ENCODE results near the gene SCARF2.

Gene SCARF2

DNA sequence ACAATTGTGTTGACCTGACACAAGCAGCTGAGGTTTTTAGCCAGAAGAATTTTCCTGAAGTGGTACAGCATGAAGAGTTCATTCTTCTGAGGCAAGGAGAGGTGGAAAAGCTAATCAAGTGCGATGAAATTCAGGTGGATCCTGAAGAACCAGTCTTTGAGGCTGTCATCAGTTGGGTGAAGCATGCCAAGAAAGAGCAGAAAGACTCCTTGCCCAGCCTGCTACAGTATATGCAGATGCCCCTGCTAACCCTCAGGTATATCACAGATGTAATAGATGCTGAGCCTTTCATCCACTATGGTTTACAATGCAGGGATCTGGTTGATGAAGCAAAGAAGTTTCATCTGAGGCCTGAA is 12.9 kb upstream of the SCARF2 start:
- H3K4me1 ChIP-seq (ENCODE audit: insufficient read depth, poor library complexity, severe bottlenecking): no peaks in the 10 kb centered on the region
- H3K27ac ChIP-seq (ENCODE audit: poor library complexity, severe bottlenecking): no peak overlapping the region
- ATAC-seq (ENCODE audit: low read depth): no peak
- no peaks in the 10 kb centered on the region for H3K27me3 ChIP-seq (ENCODE audit: insufficient read depth, poor library complexity, severe bottlenecking)
- DNase-seq (ENCODE audit: low spot score): no peak
- H3K4me3 ChIP-seq (ENCODE audit: severe bottlenecking): no peak overlapping the region
- H3K9me3 ChIP-seq (ENCODE audit: severe bottlenecking): peaks cover 7% of the 10 kb centered on the region
- H3K36me3 ChIP-seq (ENCODE audit: low read depth): no peaks in the 10 kb centered on the region
- TF ChIP-seq, protein P1, sequence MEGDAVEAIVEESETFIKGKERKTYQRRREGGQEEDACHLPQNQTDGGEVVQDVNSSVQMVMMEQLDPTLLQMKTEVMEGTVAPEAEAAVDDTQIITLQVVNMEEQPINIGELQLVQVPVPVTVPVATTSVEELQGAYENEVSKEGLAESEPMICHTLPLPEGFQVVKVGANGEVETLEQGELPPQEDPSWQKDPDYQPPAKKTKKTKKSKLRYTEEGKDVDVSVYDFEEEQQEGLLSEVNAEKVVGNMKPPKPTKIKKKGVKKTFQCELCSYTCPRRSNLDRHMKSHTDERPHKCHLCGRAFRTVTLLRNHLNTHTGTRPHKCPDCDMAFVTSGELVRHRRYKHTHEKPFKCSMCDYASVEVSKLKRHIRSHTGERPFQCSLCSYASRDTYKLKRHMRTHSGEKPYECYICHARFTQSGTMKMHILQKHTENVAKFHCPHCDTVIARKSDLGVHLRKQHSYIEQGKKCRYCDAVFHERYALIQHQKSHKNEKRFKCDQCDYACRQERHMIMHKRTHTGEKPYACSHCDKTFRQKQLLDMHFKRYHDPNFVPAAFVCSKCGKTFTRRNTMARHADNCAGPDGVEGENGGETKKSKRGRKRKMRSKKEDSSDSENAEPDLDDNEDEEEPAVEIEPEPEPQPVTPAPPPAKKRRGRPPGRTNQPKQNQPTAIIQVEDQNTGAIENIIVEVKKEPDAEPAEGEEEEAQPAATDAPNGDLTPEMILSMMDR (IDR thresholded peaks at IDR 0.05; ENCODE audit: poor library complexity, severe bottlenecking): no peak

DNA sequence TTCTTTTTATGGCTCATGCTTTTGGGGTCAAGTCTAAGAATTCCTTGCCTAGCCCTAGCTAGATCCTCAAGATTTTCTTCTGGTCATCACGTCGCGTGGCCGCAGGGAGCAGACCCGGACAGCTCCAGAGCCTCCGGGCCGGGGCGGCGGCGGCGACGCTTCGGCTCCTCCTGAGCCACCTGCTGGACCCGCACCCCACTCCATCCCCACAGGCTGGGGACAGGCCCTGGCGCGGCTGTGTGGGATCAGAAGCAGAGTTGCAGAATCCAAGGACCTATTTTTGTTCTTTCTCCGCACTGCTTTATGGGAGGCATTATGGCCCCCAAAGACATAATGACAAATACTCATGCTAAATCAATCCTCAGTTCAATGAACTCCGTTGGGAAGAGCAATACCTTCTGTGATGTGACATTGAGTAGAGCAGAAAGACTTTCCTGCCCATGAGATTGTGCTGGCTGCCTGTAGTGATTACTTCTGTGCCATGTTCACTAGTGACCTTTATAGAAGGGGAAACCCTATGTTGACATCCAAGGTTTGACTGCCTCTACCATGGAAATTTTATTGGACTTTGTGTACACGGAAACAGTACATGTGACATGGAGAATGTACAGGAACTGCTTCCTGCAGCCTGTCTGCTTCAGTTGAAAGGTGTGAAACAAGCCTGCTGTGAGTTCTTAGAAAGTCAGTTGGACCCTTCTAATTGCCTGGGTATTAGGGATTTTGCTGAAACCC is 12.4 kb upstream of the SCARF2 start:
- no peaks in the 10 kb centered on the region for H3K36me3 ChIP-seq (ENCODE audit: low read depth)
- DNase-seq (ENCODE audit: low spot score) (no peak), ATAC-seq (ENCODE audit: low read depth) (no peak)
- H3K9me3 ChIP-seq (ENCODE audit: severe bottlenecking): peaks cover 7% of the 10 kb centered on the region
- no peaks in the 10 kb centered on the region for H3K4me1 ChIP-seq (ENCODE audit: insufficient read depth, poor library complexity, severe bottlenecking)
- H3K27me3 ChIP-seq (ENCODE audit: insufficient read depth, poor library complexity, severe bottlenecking): no peaks in the 10 kb centered on the region
- no peak overlapping the region for H3K27ac ChIP-seq (ENCODE audit: poor library complexity, severe bottlenecking)
- TF ChIP-seq, protein P1 (IDR thresholded peaks at IDR 0.05; ENCODE audit: poor library complexity, severe bottlenecking): no peak
- H3K4me3 ChIP-seq (ENCODE audit: severe bottlenecking): no peak overlapping the region

DNA sequence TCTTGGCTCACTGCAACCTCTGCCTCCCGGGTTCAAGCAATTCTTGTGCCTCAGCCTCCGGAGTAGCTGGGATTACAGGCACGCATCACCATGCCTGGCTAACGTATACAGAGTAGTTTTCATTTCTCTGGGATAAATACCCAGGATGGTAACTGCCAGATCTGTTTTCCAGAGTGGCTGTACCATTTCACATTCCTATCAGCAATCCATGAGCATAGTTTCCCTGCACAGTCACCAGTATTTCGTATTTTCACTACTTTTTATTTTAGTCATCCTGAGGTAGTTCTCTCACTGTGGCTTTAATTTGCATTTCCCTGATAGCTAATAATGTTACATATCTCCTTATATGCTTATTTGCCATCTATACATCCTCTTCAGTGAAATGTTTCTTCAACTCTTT is 11.0 kb upstream of the SCARF2 start:
- DNase-seq (ENCODE audit: low spot score) (no peak), ATAC-seq (ENCODE audit: low read depth) (no peak)
- TF ChIP-seq, protein P1 (IDR thresholded peaks at IDR 0.05; ENCODE audit: poor library complexity, severe bottlenecking): no peak
- 0 out of 2 replicates have a peak, but pooled peaks cover 6% of the 10 kb centered on the region for H3K36me3 ChIP-seq (ENCODE audit: low read depth)
- peaks cover 7% of the 10 kb centered on the region for H3K9me3 ChIP-seq (ENCODE audit: severe bottlenecking)
- no peaks in the 10 kb centered on the region for H3K4me1 ChIP-seq (ENCODE audit: insufficient read depth, poor library complexity, severe bottlenecking)
- H3K27ac ChIP-seq (ENCODE audit: poor library complexity, severe bottlenecking): no peak overlapping the region
- H3K4me3 ChIP-seq (ENCODE audit: severe bottlenecking): no peak overlapping the region
- no peaks in the 10 kb centered on the region for H3K27me3 ChIP-seq (ENCODE audit: insufficient read depth, poor library complexity, severe bottlenecking)

DNA sequence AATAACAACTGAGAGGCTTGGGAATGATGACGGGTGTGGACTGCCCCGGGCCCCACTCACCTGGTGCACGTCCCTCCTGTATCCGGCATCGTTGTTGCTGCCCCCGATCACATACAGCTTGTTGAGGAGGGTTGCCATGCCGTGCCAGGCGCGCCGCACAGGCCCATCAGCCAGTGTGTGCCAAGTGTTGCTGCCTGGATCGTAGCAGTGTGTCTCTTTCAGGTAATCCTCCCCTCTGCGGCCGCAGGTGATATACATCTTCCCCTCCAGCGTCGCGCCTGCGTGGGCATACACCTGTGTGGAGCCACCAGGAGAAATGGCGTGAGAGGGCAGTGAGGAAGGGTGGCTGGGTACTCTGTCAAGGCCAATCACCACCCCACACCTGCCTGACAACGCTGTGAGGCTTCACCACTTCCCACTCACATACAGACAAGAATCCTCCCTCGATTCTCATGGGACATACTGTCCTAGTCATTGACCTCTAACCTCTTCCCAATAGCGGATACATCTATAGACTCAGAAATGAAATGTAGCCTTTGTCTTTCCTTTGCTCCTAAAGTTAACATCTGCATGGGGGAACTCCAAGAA is 8.9 kb upstream of the SCARF2 start:
- H3K36me3 ChIP-seq (ENCODE audit: low read depth): peaks cover 11% of the 10 kb centered on the region; the same call in 1 of the 2 replicates
- peaks cover 7% of the 10 kb centered on the region for H3K9me3 ChIP-seq (ENCODE audit: severe bottlenecking)
- DNase-seq (ENCODE audit: low spot score): no peak
- no peak overlapping the region for H3K4me3 ChIP-seq (ENCODE audit: severe bottlenecking)
- no peak for ATAC-seq (ENCODE audit: low read depth)
- H3K27me3 ChIP-seq (ENCODE audit: insufficient read depth, poor library complexity, severe bottlenecking): no peaks in the 10 kb centered on the region
- H3K27ac ChIP-seq (ENCODE audit: poor library complexity, severe bottlenecking): no peak overlapping the region
- TF ChIP-seq, protein P1 (IDR thresholded peaks at IDR 0.05; ENCODE audit: poor library complexity, severe bottlenecking): no peak
- H3K4me1 ChIP-seq (ENCODE audit: insufficient read depth, poor library complexity, severe bottlenecking): no peaks in the 10 kb centered on the region

DNA sequence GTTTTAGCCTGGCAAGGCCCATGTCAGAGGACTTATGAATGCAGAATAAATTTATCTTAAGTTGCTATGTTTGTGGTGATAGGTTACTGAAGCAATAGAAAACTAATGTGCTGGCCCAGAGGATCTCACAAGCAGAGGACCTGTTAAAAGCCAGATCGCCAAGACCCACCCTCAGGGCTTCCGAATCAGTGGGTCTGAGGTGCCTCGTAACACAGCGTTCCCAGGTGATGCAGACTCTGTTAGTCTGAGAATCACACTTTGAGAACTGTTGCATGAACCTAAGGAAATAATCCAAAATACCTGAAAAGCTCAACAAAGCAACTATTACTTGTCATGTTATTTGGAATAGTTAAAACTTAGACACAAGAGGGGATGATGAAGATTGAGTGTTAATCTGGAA is 6.7 kb upstream of the SCARF2 start:
- H3K36me3 ChIP-seq (ENCODE audit: low read depth): peaks cover 11% of the 10 kb centered on the region; the same call in 1 of the 2 replicates
- TF ChIP-seq, protein P1 (IDR thresholded peaks at IDR 0.05; ENCODE audit: poor library complexity, severe bottlenecking): no peak
- peaks cover under 1% of the 10 kb centered on the region for H3K9me3 ChIP-seq (ENCODE audit: severe bottlenecking)
- no peaks in the 10 kb centered on the region for H3K27me3 ChIP-seq (ENCODE audit: insufficient read depth, poor library complexity, severe bottlenecking)
- H3K4me1 ChIP-seq (ENCODE audit: insufficient read depth, poor library complexity, severe bottlenecking): no peaks in the 10 kb centered on the region
- H3K27ac ChIP-seq (ENCODE audit: poor library complexity, severe bottlenecking): no peak overlapping the region
- no peak for ATAC-seq (ENCODE audit: low read depth)
- no peak overlapping the region for H3K4me3 ChIP-seq (ENCODE audit: severe bottlenecking)
- no peak for DNase-seq (ENCODE audit: low spot score)
